ENCODE measurements around the gene LAMA5.

DNA sequence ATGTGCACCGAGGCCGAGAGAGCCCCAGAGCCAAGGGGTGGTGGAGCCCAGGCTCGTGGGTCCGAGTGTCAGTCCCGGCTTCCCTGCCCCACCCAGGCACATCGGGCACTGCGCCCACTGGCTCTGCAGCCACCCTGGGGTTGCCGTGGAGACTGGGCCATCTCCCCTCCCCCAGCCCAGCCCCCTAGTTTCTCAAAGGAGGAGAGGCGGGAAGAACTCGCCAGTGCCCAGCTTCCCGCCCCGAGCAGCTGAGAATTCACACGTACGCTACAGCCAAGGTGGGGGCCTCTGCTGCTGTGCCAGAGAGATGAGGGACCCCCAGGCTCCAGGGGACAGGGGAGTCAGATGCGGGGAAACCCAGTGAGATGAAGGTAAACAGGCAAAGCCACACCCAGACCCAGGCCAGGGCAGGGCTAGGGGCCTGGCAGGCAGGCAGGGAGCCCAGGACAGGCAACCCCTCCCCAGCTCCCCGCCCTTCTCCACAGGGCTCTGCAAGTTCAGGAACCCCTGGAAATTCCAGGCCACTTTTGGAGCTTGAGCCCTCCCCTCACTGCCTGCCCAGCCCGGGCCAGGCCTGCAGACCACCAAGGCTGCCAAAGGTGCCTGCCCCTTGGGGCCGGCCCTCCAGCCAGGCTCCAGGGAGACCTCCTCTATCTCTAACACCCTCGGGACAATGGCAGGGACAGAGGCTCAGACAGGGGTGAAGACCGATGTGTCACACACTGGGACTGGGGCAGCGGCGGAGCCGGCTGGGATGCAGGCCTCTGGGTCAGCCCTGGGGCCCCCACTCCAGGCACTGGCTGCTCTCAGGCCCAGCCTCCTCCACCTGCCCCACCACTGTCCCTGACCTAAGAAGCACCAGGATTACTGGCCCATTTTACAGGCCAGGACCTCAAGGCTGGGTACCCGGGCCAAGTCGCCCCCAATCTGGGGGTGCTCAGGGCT, 6.0 kb downstream of the LAMA5 start:
- TF ChIP-seq, protein P1, sequence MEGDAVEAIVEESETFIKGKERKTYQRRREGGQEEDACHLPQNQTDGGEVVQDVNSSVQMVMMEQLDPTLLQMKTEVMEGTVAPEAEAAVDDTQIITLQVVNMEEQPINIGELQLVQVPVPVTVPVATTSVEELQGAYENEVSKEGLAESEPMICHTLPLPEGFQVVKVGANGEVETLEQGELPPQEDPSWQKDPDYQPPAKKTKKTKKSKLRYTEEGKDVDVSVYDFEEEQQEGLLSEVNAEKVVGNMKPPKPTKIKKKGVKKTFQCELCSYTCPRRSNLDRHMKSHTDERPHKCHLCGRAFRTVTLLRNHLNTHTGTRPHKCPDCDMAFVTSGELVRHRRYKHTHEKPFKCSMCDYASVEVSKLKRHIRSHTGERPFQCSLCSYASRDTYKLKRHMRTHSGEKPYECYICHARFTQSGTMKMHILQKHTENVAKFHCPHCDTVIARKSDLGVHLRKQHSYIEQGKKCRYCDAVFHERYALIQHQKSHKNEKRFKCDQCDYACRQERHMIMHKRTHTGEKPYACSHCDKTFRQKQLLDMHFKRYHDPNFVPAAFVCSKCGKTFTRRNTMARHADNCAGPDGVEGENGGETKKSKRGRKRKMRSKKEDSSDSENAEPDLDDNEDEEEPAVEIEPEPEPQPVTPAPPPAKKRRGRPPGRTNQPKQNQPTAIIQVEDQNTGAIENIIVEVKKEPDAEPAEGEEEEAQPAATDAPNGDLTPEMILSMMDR (IDR thresholded peaks at IDR 0.05), result no peak
- no peak for TF ChIP-seq EZH2 (IDR thresholded peaks at IDR 0.05)
- no peak for TF ChIP-seq EZH2phosphoT487 (IDR thresholded peaks at IDR 0.05)

All from neural progenitor cell (in vitro differentiated cells).